Measurements from ENCODE around the gene RDH16. TPM values are rescaled to one million over a fixed set of nuclear protein-coding genes. Genes with fewer than 3 reads are reported as not detected.
A peak's percentile ranks its signal among the peaks of the same experiment; 100 is the strongest.

Gene RDH16
- total RNA-seq, 1 donor from 2014 or later, result 1.6 TPM

GRCh38 chr12:57001448-57001906 is 44.1 kb upstream of the RDH16 start:
- FAIRE-seq (no peak), DNase-seq (ENCODE audit: low read depth) (peak; percentile 54)
- Histone ChIP-seq H3K4me3 (ENCODE audit: low read depth, low read length) (no peak overlapping the region), H3K36me3 (ENCODE audit: control insufficient read depth, insufficient read depth, low read length) (peaks cover 8% of the 10 kb centered on the region), H3K27me3 (ENCODE audit: control insufficient read depth, insufficient read depth, low read length) (no peaks in the 10 kb centered on the region)
- peak; percentile 86 for TF ChIP-seq CTCF (IDR thresholded peaks at IDR 0.05; ENCODE audit: insufficient read depth, low read length, severe bottlenecking)

- FAIRE-seq, result no peak
- Histone ChIP-seq H3K36me3 (ENCODE audit: control insufficient read depth, insufficient read depth, low read length) (peaks cover 8% of the 10 kb centered on the region), H3K4me3 (ENCODE audit: low read depth, low read length) (no peak overlapping the region), H3K27me3 (ENCODE audit: control insufficient read depth, insufficient read depth, low read length) (no peaks in the 10 kb centered on the region)
- TF ChIP-seq CTCF (IDR thresholded peaks at IDR 0.05; ENCODE audit: insufficient read depth, low read length, severe bottlenecking), result no peak
- no peak for DNase-seq (ENCODE audit: low read depth)
Observed at GRCh38 chr12:57000393-57000792, 43.0 kb upstream of the RDH16 start.

GRCh38 chr12:56999456-56999855 is 42.0 kb upstream of the RDH16 start:
- Histone ChIP-seq H3K36me3 (ENCODE audit: control insufficient read depth, insufficient read depth, low read length) (peaks cover 8% of the 10 kb centered on the region), H3K27me3 (ENCODE audit: control insufficient read depth, insufficient read depth, low read length) (no peaks in the 10 kb centered on the region), H3K4me3 (ENCODE audit: low read depth, low read length) (no peak overlapping the region)
- DNase-seq (ENCODE audit: low read depth) (no peak), FAIRE-seq (no peak)
- TF ChIP-seq CTCF (IDR thresholded peaks at IDR 0.05; ENCODE audit: insufficient read depth, low read length, severe bottlenecking), result no peak

- Histone ChIP-seq H3K4me3 (ENCODE audit: low read depth, low read length) (no peak overlapping the region), H3K36me3 (ENCODE audit: control insufficient read depth, insufficient read depth, low read length) (peaks cover 7% of the 10 kb centered on the region), H3K27me3 (ENCODE audit: control insufficient read depth, insufficient read depth, low read length) (no peaks in the 10 kb centered on the region)
- TF ChIP-seq CTCF (IDR thresholded peaks at IDR 0.05; ENCODE audit: insufficient read depth, low read length, severe bottlenecking), result no peak
- FAIRE-seq (no peak), DNase-seq (ENCODE audit: low read depth) (no peak)
Observed at GRCh38 chr12:56998981-56999380, 41.6 kb upstream of the RDH16 start.

- TF ChIP-seq CTCF (IDR thresholded peaks at IDR 0.05; ENCODE audit: insufficient read depth, low read length, severe bottlenecking), result no peak
- H3K4me3 ChIP-seq (ENCODE audit: low read depth, low read length), result no peak overlapping the region
- H3K27me3 ChIP-seq (ENCODE audit: control insufficient read depth, insufficient read depth, low read length), result no peaks in the 10 kb centered on the region
- FAIRE-seq, result peak; percentile 77
- DNase-seq (ENCODE audit: low read depth), result no peak
- H3K36me3 ChIP-seq (ENCODE audit: control insufficient read depth, insufficient read depth, low read length), result peaks cover 7% of the 10 kb centered on the region
Observed at GRCh38 chr12:56998316-56998715, 40.9 kb upstream of the RDH16 start.

- FAIRE-seq, result no peak
Observed at GRCh38 chr12:56996793-56997545, 39.6 kb upstream of the RDH16 start.

More at GRCh38 chr12:56996793-56997545, 39.6 kb upstream of the RDH16 start:
- no peaks in the 10 kb centered on the region for H3K27me3 ChIP-seq (ENCODE audit: control insufficient read depth, insufficient read depth, low read length)
- TF ChIP-seq CTCF (IDR thresholded peaks at IDR 0.05; ENCODE audit: insufficient read depth, low read length, severe bottlenecking), result no peak
- H3K36me3 ChIP-seq (ENCODE audit: control insufficient read depth, insufficient read depth, low read length), result no peaks in the 10 kb centered on the region
- DNase-seq (ENCODE audit: low read depth), result no peak
- H3K4me3 ChIP-seq (ENCODE audit: low read depth, low read length), result no peak overlapping the region
